HL-60 (cell line): Measurements from ENCODE around the gene MIPOL1.

Experiments
- CTCF ChIP-seq: IDR thresholded peaks from one replicate; pipeline ENCODE4 v1.5.1; 2011; ENCODE audit warnings: low read length, control low read depth, inconsistent platforms; ENCODE audit not compliant: insufficient read depth
- GABPA ChIP-seq: IDR thresholded peaks from 2 replicates; pipeline ENCODE4 v1.6.1; 2012; ENCODE audit warnings: low read depth
- POLR2AphosphoS5 ChIP-seq: IDR thresholded peaks from 2 replicates; pipeline ENCODE4 v1.6.1; 2012; ENCODE audit warnings: low read depth
- SPI1 ChIP-seq: IDR thresholded peaks from 2 replicates; pipeline ENCODE4 v1.6.1; 2012; ENCODE audit warnings: low read depth, mild to moderate bottlenecking, borderline replicate concordance
- TF ChIP-seq, protein P1 (sequence below): IDR thresholded peaks from 2 replicates; pipeline ENCODE4 v1.6.1; 2012; ENCODE audit warnings: low read depth; ENCODE audit not compliant: insufficient replicate concordance

GRCh38 chr14:37403626-37404025 is 205.9 kb downstream of the MIPOL1 start:
- TF ChIP-seq POLR2AphosphoS5, result no peak
- TF ChIP-seq, protein P1, sequence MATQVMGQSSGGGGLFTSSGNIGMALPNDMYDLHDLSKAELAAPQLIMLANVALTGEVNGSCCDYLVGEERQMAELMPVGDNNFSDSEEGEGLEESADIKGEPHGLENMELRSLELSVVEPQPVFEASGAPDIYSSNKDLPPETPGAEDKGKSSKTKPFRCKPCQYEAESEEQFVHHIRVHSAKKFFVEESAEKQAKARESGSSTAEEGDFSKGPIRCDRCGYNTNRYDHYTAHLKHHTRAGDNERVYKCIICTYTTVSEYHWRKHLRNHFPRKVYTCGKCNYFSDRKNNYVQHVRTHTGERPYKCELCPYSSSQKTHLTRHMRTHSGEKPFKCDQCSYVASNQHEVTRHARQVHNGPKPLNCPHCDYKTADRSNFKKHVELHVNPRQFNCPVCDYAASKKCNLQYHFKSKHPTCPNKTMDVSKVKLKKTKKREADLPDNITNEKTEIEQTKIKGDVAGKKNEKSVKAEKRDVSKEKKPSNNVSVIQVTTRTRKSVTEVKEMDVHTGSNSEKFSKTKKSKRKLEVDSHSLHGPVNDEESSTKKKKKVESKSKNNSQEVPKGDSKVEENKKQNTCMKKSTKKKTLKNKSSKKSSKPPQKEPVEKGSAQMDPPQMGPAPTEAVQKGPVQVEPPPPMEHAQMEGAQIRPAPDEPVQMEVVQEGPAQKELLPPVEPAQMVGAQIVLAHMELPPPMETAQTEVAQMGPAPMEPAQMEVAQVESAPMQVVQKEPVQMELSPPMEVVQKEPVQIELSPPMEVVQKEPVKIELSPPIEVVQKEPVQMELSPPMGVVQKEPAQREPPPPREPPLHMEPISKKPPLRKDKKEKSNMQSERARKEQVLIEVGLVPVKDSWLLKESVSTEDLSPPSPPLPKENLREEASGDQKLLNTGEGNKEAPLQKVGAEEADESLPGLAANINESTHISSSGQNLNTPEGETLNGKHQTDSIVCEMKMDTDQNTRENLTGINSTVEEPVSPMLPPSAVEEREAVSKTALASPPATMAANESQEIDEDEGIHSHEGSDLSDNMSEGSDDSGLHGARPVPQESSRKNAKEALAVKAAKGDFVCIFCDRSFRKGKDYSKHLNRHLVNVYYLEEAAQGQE, result no peak
- TF ChIP-seq CTCF, result no peak
- TF ChIP-seq GABPA, result no peak
- no peak for TF ChIP-seq SPI1
